ENCODE measurements around the gene LUZP4.

GRCh38 chrX:115251458-115252233 lies 37.9 kb upstream of the LUZP4 start:
- TF ChIP-seq, protein P1, sequence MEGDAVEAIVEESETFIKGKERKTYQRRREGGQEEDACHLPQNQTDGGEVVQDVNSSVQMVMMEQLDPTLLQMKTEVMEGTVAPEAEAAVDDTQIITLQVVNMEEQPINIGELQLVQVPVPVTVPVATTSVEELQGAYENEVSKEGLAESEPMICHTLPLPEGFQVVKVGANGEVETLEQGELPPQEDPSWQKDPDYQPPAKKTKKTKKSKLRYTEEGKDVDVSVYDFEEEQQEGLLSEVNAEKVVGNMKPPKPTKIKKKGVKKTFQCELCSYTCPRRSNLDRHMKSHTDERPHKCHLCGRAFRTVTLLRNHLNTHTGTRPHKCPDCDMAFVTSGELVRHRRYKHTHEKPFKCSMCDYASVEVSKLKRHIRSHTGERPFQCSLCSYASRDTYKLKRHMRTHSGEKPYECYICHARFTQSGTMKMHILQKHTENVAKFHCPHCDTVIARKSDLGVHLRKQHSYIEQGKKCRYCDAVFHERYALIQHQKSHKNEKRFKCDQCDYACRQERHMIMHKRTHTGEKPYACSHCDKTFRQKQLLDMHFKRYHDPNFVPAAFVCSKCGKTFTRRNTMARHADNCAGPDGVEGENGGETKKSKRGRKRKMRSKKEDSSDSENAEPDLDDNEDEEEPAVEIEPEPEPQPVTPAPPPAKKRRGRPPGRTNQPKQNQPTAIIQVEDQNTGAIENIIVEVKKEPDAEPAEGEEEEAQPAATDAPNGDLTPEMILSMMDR (IDR thresholded peaks at IDR 0.05): no peak
- TF ChIP-seq POLR2A (IDR thresholded peaks at IDR 0.05): no peak
